ENCODE results near the gene IBA57.

Gene IBA57

DNA sequence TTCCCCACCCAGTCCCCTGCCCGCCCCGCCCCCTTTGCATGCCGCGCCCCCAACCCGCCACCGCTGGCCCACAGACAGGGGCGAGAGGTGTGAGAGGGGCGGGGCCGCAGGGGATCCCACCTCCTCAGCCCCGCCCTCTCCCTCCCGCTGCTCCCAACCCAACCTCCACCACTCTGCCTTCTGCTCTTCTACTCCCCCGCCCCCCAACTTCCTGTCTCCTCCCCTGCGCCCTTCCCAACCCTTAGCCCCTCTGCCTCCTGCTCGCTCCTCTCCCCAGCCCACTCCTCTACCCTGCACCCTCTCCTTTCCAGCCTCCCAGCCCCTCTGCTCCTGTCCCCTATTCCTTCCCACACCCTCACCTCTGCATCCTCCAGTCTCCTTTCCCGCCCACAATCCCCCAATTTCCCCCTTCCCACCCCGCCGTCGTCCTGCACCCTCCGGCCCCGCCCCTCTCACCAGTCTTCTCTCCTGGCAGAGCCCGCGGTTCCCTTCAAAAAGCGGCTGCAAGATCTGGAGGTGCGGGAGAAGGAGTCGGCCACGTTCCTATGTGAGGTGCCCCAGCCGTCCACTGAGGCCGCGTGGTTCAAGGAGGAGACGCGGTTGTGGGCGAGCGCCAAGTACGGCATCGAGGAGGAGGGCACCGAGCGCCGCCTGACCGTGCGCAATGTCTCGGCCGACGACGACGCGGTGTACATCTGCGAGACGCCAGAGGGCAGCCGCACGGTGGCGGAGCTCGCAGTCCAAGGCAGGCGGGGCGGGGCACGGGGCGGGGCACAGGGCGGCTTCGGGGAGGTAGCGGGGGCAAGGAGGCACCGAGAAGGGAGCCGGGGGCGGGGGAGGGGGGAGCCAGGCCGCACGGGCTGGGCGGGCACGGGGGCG is 47.6 kb downstream of the IBA57 start:
- H3K27ac ChIP-seq (ENCODE audit: low read depth in 2 of 2, low read length in 2 of 2): no peak overlapping the region
- H3K9me3 ChIP-seq (ENCODE audit: control insufficient read depth in 2 of 2, low read length in 2 of 2): no peaks in the 10 kb centered on the region
- peak overlapping the region in 1 of 2 donors; percentile 51 for H3K9ac ChIP-seq (ENCODE audit: low read depth in 1 of 2, low read length in 2 of 2)
- peak overlapping the region; percentile 63 to 68 for H3K4me3 ChIP-seq (ENCODE audit: low read length in 2 of 2)
- H3K27me3 ChIP-seq (ENCODE audit: control insufficient read depth in 2 of 2, insufficient read depth in 2 of 2, low read length in 2 of 2): no peaks in the 10 kb centered on the region
- H3K36me3 ChIP-seq (ENCODE audit: control insufficient read depth in 2 of 2, insufficient read depth in 2 of 2, low read length in 2 of 2): no peaks in the 10 kb centered on the region
- H3K4me1 ChIP-seq (ENCODE audit: control insufficient read depth in 2 of 2, insufficient read depth in 2 of 2, low read length in 2 of 2): no peaks in the 10 kb centered on the region

DNA sequence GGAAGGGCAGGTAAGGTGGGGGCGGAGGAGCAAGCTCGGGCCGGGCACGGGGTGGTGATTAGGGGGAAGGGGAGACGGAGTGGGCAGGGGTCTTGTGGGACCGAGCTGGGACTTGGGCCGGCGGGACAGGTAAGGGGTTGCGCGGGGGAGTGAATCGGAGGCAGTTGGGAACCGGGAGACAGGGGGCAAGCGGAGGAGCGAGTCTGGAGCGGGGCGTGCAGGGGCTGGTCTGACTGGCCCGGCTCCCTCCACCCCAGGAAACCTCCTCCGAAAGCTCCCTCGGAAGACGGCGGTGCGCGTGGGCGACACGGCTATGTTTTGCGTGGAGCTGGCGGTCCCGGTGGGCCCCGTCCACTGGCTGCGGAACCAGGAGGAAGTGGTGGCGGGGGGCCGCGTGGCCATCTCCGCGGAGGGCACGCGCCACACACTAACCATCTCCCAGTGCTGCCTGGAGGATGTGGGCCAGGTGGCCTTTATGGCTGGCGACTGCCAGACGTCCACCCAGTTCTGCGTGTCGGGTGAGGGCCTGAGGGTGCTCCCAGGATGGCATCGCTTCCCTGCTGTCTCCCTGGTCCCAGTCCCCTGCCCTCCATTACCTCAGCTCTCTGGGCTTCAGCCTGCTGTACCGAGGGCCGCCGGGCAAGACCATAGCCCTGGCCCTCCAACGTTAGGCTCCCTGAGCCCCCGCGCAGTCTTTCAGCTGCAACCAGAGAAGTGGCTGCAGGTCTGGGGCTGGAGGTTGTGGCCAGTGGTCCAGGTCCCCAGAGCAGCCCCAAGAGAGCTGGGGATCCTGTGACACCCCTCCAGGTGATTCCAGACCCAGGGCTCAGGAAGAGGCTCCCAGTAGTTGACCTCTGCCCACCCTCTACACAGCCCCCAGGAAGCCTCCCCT is 48.6 kb downstream of the IBA57 start:
- Histone ChIP-seq H3K9ac (ENCODE audit: low read depth in 1 of 2, low read length in 2 of 2) (no peak overlapping the region), H3K4me3 (ENCODE audit: low read length in 2 of 2) (peak overlapping the region in 1 of 2 donors; percentile 10), H3K9me3 (ENCODE audit: control insufficient read depth in 2 of 2, low read length in 2 of 2) (no peaks in the 10 kb centered on the region), H3K4me1 (ENCODE audit: control insufficient read depth in 2 of 2, insufficient read depth in 2 of 2, low read length in 2 of 2) (no peaks in the 10 kb centered on the region), H3K27me3 (ENCODE audit: control insufficient read depth in 2 of 2, insufficient read depth in 2 of 2, low read length in 2 of 2) (no peaks in the 10 kb centered on the region), H3K36me3 (ENCODE audit: control insufficient read depth in 2 of 2, insufficient read depth in 2 of 2, low read length in 2 of 2) (no peaks in the 10 kb centered on the region), H3K27ac (ENCODE audit: low read depth in 2 of 2, low read length in 2 of 2) (no peak overlapping the region)

DNA sequence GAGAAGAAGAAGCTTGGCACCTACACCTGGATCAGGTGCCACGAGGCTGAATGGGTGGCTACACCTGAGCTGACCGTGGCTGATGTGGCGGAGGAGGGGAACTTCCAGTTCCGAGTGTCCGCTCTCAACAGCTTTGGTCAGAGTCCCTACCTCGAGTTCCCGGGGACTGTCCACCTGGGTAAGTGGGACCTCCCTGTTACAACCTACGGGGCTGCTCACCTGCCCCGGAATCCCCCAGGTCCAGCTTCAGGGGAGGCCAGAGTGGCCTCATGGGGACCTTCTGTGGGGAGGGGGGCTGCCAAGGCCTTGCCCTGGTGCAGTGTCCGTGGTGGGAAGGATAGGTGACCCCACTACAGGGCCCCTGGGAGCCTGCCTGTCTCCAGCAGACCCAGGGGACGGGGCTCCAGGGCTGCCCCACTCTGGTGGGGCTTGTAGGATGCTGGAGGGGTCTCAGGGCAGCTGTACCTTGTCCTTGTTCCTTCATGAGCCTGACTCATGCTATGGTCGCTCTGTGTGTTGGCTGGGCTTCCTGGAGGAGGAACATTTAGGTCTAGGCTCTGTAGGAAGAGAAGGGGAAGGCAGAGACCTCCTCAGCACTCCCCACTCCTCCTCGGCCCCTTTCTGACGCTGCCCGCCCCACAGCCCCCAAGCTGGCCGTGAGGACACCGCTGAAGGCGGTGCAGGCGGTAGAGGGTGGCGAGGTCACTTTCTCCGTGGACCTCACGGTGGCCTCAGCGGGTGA is 49.5 kb downstream of the IBA57 start:
- Histone ChIP-seq H3K4me1 (ENCODE audit: control insufficient read depth in 2 of 2, insufficient read depth in 2 of 2, low read length in 2 of 2) (no peaks in the 10 kb centered on the region), H3K9ac (ENCODE audit: low read depth in 1 of 2, low read length in 2 of 2) (no peak overlapping the region), H3K27me3 (ENCODE audit: control insufficient read depth in 2 of 2, insufficient read depth in 2 of 2, low read length in 2 of 2) (no peaks in the 10 kb centered on the region), H3K36me3 (ENCODE audit: control insufficient read depth in 2 of 2, insufficient read depth in 2 of 2, low read length in 2 of 2) (no peaks in the 10 kb centered on the region), H3K27ac (ENCODE audit: low read depth in 2 of 2, low read length in 2 of 2) (no peak overlapping the region), H3K9me3 (ENCODE audit: control insufficient read depth in 2 of 2, low read length in 2 of 2) (no peaks in the 10 kb centered on the region), H3K4me3 (ENCODE audit: low read length in 2 of 2) (no peak overlapping the region)

DNA sequence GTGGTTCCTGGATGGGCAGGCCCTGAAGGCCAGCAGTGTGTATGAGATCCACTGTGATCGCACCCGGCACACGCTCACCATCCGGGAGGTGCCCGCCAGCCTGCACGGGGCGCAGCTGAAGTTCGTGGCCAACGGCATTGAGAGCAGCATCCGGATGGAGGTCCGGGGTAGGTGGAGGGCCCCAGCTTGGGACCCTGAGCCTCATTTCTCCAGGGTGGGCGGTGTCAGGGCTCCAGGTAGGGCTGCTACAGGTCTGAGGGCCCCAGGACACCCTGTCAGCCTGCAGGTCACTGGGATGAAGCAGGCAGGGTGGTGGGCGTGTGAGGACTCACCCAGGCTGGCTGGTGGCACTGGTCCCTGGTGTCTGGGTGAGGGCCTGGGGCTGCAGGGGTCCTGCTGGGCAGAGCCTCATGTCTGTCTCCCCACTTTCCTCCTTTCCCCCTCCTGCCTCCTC is 50.1 kb downstream of the IBA57 start:
- Histone ChIP-seq H3K9me3 (ENCODE audit: control insufficient read depth in 2 of 2, low read length in 2 of 2) (no peaks in the 10 kb centered on the region), H3K9ac (ENCODE audit: low read depth in 1 of 2, low read length in 2 of 2) (no peak overlapping the region), H3K4me3 (ENCODE audit: low read length in 2 of 2) (no peak overlapping the region), H3K27me3 (ENCODE audit: control insufficient read depth in 2 of 2, insufficient read depth in 2 of 2, low read length in 2 of 2) (no peaks in the 10 kb centered on the region), H3K36me3 (ENCODE audit: control insufficient read depth in 2 of 2, insufficient read depth in 2 of 2, low read length in 2 of 2) (no peaks in the 10 kb centered on the region), H3K4me1 (ENCODE audit: control insufficient read depth in 2 of 2, insufficient read depth in 2 of 2, low read length in 2 of 2) (no peaks in the 10 kb centered on the region), H3K27ac (ENCODE audit: low read depth in 2 of 2, low read length in 2 of 2) (no peak overlapping the region)

DNA sequence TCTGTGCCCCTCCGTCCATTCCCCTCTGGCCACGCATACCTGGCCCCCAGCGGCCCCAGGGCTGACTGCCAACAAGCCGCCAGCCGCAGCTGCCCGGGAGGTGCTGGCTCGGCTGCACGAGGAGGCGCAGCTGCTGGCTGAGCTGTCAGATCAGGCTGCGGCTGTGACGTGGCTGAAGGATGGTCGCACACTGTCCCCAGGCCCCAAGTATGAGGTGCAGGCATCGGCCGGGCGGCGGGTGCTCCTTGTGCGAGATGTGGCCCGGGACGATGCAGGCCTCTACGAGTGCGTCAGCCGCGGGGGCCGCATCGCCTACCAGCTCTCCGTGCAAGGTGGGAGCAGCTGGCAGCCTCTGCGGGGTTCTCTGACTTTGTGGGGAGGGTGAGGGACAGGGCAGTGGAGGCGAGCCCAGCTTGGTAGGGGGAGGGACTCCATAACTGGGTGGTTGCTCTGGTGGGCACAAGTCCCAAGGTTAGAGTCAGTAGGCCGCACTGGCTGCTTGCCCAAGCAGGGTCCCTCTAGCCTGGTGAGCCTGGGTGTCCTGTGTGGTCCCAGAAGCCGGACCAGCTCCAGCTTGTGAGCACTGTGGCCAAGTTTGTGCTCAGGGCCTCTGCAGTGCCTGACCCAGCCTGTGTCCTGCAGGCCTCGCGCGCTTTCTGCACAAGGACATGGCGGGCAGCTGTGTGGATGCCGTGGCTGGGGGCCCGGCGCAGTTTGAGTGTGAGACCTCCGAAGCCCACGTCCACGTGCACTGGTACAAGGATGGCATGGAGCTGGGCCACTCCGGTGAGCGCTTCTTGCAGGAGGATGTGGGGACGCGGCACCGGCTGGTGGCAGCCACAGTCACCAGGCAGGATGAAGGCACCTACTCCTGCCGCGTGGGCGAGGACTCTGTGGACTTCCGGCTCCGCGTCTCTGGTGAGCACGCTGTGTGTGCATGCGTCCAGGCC is 51.0 kb downstream of the IBA57 start:
- Histone ChIP-seq H3K4me1 (ENCODE audit: control insufficient read depth in 2 of 2, insufficient read depth in 2 of 2, low read length in 2 of 2) (no peaks in the 10 kb centered on the region), H3K9ac (ENCODE audit: low read depth in 1 of 2, low read length in 2 of 2) (no peak overlapping the region), H3K4me3 (ENCODE audit: low read length in 2 of 2) (no peak overlapping the region), H3K27ac (ENCODE audit: low read depth in 2 of 2, low read length in 2 of 2) (no peak overlapping the region), H3K9me3 (ENCODE audit: control insufficient read depth in 2 of 2, low read length in 2 of 2) (no peaks in the 10 kb centered on the region), H3K27me3 (ENCODE audit: control insufficient read depth in 2 of 2, insufficient read depth in 2 of 2, low read length in 2 of 2) (no peaks in the 10 kb centered on the region), H3K36me3 (ENCODE audit: control insufficient read depth in 2 of 2, insufficient read depth in 2 of 2, low read length in 2 of 2) (no peaks in the 10 kb centered on the region)

DNA sequence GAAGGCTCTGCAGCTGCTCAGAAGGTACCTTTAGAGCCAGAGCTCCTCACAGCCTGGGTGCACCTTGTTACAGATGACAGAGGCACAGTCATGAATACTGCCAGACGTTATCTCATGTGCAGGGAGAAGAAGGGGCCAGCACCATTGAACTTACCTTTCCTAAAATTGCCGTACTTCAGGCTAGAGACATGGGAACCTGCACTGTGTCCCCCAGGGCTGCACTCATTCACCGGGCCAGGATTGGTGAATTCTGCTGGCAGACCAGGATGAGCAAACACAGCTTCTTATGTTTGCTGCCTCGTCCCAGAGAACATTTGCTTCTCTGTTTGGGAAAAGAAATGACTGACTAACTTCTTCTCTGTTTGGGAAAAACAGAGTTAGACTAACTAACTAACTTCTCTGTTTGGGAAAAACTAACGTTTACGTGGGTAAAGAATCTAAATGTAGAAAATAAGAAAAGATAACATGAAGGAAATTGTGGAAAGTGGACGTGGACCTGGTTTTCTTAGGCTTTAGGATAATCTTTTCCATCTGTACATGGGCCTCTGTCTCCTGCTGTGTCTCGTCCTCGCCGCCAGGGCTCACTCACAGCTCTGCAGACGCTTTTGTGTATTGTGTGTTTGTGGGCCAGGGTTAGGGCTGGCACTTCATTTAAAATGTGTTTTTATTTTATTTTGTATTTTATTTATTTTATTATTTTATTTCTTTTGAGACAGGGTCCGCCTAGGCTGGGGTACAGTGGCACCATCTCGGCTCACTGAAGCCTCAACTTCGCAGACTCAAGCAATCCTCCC is 52.1 kb downstream of the IBA57 start:
- H3K36me3 ChIP-seq (ENCODE audit: control insufficient read depth in 2 of 2, insufficient read depth in 2 of 2, low read length in 2 of 2): no peaks in the 10 kb centered on the region
- H3K9ac ChIP-seq (ENCODE audit: low read depth in 1 of 2, low read length in 2 of 2): no peak overlapping the region
- no peaks in the 10 kb centered on the region for H3K27me3 ChIP-seq (ENCODE audit: control insufficient read depth in 2 of 2, insufficient read depth in 2 of 2, low read length in 2 of 2)
- H3K27ac ChIP-seq (ENCODE audit: low read depth in 2 of 2, low read length in 2 of 2): no peak overlapping the region
- no peak overlapping the region for H3K4me3 ChIP-seq (ENCODE audit: low read length in 2 of 2)
- H3K9me3 ChIP-seq (ENCODE audit: control insufficient read depth in 2 of 2, low read length in 2 of 2): no peaks in the 10 kb centered on the region
- no peaks in the 10 kb centered on the region for H3K4me1 ChIP-seq (ENCODE audit: control insufficient read depth in 2 of 2, insufficient read depth in 2 of 2, low read length in 2 of 2)

DNA sequence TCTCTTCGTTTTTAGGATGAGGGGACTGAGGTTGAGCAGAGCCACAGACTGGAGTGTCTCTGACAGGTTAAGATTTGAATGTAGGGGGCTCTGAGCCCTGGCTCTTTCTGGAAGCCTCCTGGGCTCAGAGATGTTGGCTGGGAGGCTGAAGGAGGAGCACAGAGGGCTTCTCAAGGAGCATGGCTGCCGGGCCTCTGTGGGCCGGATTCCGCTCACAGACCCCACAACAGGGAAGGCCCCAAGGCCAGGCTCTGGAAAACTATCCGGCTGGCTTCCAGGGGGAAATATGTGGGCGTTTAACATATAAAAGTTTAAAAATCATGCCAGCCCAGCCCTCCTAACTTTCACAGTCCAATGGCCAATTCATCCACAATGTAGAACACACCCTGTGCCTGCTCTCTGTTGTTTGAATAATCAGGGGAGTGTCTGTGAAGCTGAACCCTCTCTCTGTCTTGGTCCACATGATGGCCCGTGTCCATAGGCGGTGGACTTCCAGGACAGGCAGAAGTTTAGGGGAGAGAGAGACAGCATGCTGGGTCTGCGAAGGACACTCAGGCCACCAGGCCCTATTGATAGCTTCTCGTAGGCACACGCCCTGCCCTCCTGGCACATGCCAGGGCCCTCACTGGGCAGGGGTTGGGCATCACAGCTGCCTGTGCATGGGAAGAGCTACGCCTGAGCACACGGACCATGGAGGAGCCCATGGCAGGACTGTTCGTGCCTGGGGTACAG is 53.1 kb downstream of the IBA57 start:
- Histone ChIP-seq H3K36me3 (ENCODE audit: control insufficient read depth in 2 of 2, insufficient read depth in 2 of 2, low read length in 2 of 2) (no peaks in the 10 kb centered on the region), H3K27me3 (ENCODE audit: control insufficient read depth in 2 of 2, insufficient read depth in 2 of 2, low read length in 2 of 2) (no peaks in the 10 kb centered on the region), H3K27ac (ENCODE audit: low read depth in 2 of 2, low read length in 2 of 2) (no peak overlapping the region), H3K4me3 (ENCODE audit: low read length in 2 of 2) (no peak overlapping the region), H3K9me3 (ENCODE audit: control insufficient read depth in 2 of 2, low read length in 2 of 2) (no peaks in the 10 kb centered on the region), H3K9ac (ENCODE audit: low read depth in 1 of 2, low read length in 2 of 2) (no peak overlapping the region), H3K4me1 (ENCODE audit: control insufficient read depth in 2 of 2, insufficient read depth in 2 of 2, low read length in 2 of 2) (no peaks in the 10 kb centered on the region)

DNA sequence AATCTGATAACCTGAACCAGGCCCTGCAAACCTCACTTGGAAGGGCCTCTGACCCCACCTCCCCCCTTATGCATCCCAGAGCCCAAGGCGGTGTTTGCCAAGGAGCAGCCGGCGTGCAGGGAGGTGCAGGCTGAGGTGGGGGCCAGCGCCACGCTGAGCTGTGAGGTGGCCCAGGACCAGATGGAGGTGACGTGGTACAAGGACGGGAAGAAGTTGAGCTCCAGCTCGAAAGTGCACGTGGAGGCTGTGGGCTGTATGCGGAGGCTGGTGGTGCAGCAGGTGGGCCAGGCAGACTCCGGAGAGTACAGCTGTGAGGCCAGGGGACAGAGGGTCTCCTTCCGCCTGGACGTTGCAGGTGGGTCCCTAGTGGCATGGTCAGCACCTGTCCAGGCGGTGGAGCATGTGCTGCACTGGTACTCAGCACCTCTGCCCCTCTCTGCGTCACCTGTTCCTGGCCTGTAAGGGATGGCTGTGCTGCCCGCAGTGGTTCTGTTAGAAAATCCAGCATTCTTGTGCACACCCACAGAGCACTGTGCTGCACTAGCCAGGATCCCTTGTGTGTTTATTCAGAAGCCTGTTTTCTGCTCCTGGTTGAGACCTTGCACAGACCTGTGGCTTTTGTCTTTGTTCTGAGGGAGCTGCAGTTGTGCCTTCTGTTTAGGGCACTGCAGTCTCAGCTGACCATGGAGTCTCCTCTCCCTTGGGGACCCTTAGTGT is 53.8 kb downstream of the IBA57 start:
- Histone ChIP-seq H3K27ac (ENCODE audit: low read depth in 2 of 2, low read length in 2 of 2) (no peak overlapping the region), H3K4me3 (ENCODE audit: low read length in 2 of 2) (no peak overlapping the region), H3K4me1 (ENCODE audit: control insufficient read depth in 2 of 2, insufficient read depth in 2 of 2, low read length in 2 of 2) (no peaks in the 10 kb centered on the region), H3K9ac (ENCODE audit: low read depth in 1 of 2, low read length in 2 of 2) (no peak overlapping the region), H3K9me3 (ENCODE audit: control insufficient read depth in 2 of 2, low read length in 2 of 2) (no peaks in the 10 kb centered on the region), H3K27me3 (ENCODE audit: control insufficient read depth in 2 of 2, insufficient read depth in 2 of 2, low read length in 2 of 2) (no peaks in the 10 kb centered on the region), H3K36me3 (ENCODE audit: control insufficient read depth in 2 of 2, insufficient read depth in 2 of 2, low read length in 2 of 2) (peaks cover 0 to under 1% of the 10 kb centered on the region in 2 donors)
